ENCODE measurements around the gene IFT122.
A peak's percentile ranks its signal among the peaks of the same experiment; 100 is the strongest.
"Not testable (repeated sequence)": the region's sequence is repeated elsewhere in the genome, so short reads cannot be mapped to it uniquely, and the experiment has no call there.

Gene IFT122, protein sequence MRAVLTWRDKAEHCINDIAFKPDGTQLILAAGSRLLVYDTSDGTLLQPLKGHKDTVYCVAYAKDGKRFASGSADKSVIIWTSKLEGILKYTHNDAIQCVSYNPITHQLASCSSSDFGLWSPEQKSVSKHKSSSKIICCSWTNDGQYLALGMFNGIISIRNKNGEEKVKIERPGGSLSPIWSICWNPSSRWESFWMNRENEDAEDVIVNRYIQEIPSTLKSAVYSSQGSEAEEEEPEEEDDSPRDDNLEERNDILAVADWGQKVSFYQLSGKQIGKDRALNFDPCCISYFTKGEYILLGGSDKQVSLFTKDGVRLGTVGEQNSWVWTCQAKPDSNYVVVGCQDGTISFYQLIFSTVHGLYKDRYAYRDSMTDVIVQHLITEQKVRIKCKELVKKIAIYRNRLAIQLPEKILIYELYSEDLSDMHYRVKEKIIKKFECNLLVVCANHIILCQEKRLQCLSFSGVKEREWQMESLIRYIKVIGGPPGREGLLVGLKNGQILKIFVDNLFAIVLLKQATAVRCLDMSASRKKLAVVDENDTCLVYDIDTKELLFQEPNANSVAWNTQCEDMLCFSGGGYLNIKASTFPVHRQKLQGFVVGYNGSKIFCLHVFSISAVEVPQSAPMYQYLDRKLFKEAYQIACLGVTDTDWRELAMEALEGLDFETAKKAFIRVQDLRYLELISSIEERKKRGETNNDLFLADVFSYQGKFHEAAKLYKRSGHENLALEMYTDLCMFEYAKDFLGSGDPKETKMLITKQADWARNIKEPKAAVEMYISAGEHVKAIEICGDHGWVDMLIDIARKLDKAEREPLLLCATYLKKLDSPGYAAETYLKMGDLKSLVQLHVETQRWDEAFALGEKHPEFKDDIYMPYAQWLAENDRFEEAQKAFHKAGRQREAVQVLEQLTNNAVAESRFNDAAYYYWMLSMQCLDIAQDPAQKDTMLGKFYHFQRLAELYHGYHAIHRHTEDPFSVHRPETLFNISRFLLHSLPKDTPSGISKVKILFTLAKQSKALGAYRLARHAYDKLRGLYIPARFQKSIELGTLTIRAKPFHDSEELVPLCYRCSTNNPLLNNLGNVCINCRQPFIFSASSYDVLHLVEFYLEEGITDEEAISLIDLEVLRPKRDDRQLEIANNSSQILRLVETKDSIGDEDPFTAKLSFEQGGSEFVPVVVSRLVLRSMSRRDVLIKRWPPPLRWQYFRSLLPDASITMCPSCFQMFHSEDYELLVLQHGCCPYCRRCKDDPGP

DNA sequence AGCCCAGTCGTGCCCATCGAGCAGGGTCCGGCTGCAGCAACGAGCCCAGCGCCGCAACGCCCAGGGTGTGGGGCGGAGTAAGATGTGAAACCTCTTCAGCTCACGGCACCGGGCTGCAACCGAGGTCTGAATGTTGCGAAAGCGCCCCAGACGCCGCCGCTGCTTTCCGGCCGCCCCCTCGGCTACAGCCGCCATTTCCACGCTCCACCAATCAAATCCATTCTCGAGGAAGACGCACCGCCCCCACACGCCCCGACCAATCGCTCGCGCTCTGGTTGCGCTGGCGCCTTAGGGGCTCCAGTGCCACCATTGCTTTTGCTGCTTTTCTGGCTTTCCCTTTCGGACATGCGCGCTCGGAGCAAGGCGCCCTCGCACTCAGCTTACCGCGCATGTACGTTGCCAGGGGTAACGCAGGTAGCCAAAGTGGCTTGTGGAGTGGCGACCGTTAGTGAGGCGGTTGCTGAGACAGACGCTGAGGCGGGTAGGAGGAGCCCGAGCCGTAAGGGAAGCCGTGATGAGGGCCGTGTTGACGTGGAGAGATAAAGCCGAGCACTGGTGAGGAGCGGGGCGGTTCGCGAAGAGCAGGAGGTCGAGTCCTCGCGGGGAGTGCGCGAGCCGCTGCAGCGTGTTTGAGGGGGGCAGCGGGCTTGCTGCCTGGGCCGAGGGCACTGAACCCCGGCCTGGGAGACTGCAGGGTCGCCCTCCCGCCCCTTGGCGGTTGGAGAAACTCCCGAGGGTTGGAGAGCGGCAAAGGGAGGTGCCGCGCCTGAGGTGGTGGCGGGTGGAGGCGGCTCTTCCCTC lies at the start of gene IFT122, which contains the start of gene MBD4:
Gene IFT122, plus strand, starts transcription at position 408 of the 801 bp plus-strand sequence. Its CDS starts 107 bp downstream, at position 515.
Gene MBD4, minus strand, starts transcription at position 132 of the 801 bp plus-strand sequence. Its CDS starts 115 bp downstream, at position 17.
- H3K4me3 ChIP-seq (replicated peaks; ENCODE audit: low read depth, low read length) = peak within 1 kb of the TSS; percentile 97
- DNase-seq (ENCODE audit: low read depth) = peak; percentile 100
- TF ChIP-seq, protein P1, sequence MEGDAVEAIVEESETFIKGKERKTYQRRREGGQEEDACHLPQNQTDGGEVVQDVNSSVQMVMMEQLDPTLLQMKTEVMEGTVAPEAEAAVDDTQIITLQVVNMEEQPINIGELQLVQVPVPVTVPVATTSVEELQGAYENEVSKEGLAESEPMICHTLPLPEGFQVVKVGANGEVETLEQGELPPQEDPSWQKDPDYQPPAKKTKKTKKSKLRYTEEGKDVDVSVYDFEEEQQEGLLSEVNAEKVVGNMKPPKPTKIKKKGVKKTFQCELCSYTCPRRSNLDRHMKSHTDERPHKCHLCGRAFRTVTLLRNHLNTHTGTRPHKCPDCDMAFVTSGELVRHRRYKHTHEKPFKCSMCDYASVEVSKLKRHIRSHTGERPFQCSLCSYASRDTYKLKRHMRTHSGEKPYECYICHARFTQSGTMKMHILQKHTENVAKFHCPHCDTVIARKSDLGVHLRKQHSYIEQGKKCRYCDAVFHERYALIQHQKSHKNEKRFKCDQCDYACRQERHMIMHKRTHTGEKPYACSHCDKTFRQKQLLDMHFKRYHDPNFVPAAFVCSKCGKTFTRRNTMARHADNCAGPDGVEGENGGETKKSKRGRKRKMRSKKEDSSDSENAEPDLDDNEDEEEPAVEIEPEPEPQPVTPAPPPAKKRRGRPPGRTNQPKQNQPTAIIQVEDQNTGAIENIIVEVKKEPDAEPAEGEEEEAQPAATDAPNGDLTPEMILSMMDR (IDR thresholded peaks at IDR 0.05; ENCODE audit: low read length, missing control alignments) = no peak

DNA sequence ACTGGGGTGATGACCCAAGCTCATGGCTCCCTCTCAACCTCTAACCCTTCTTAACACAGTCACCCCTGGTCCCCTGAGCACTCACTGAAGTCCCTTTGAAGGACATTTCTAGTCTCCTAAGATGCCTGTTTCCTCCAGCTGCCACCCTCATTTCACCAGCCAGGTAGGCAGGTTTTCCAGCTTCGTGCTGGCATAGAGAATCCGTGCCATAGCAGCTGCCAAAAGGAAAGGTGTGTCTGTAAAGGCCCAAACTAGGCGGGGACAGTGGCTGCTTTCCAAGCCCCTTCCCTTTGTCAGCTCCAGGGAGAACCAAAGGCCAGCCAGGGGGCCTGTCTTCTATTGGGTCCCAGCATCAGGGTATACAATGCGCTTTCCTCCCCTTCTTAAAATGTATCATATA lies 48.4 kb upstream of the IFT122 start:
- DNase-seq (ENCODE audit: low read depth) = not testable (repeated sequence)

DNA sequence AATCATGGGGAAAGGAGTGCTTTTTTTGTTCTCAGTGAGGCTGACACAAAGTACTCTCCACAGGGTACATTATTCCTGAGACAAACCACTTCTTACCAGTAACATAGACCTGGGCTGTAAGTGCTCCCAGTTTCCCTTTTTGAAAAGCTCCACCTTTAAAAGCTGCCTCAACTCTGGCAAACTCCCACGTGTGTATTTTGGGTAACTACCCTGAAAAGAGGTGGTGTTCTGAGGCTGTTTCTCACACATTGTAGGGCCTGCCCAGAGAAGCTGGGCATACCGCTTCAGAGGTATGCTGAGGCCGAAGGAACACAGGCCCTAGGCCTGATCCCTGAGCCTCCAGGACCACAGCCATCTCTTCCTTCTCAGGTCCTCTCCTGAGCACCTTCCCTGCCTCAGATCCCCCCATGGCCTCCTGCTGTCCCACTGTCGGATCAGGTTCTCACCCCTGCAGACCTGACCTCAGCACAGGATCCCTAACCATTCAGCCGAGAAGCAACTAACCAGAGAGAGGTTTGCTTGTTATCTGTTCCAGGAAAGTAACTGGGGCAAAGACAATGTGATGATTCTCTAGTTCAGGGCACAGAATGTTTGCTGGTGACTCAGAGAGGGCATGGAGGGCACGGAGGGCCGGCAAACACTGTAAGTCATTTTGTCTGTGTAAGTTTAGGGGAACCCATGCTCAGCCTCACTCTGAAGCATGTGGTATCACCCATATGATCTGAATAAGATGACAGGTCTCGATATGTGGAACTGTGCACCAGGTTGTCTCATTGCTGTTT lies 47.7 kb upstream of the IFT122 start:
- DNase-seq (ENCODE audit: low read depth); H3K4me3 ChIP-seq (replicated peaks; ENCODE audit: low read depth, low read length): not testable (repeated sequence)

More for the DNA sequence above, 48.4 kb upstream of the IFT122 start:
- H3K4me3 ChIP-seq (replicated peaks; ENCODE audit: low read depth, low read length) = not testable (repeated sequence)

DNA sequence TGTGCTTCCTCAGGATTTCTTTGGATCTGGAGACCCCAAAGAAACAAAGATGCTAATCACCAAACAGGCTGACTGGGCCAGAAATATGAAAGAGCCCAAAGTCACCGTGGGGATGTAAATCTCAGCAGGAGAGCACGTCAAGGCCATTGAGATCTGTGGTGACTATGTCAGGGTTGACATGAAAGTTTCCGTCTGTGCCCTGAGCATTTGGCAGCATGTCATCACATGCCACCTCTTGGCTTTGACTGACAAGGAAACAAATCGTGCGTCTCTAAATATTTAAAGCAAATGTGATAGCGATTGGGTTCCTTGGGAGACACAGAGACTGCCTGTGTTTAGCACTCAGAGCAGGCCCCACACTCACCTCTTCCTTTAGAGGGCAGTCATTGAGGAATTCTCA lies 46.8 kb upstream of the IFT122 start:
- TF ChIP-seq, protein P1 (IDR thresholded peaks at IDR 0.05; ENCODE audit: low read length, missing control alignments) = no peak
- DNase-seq (ENCODE audit: low read depth) = no peak
- no peak overlapping the region for H3K4me3 ChIP-seq (replicated peaks; ENCODE audit: low read depth, low read length)

DNA sequence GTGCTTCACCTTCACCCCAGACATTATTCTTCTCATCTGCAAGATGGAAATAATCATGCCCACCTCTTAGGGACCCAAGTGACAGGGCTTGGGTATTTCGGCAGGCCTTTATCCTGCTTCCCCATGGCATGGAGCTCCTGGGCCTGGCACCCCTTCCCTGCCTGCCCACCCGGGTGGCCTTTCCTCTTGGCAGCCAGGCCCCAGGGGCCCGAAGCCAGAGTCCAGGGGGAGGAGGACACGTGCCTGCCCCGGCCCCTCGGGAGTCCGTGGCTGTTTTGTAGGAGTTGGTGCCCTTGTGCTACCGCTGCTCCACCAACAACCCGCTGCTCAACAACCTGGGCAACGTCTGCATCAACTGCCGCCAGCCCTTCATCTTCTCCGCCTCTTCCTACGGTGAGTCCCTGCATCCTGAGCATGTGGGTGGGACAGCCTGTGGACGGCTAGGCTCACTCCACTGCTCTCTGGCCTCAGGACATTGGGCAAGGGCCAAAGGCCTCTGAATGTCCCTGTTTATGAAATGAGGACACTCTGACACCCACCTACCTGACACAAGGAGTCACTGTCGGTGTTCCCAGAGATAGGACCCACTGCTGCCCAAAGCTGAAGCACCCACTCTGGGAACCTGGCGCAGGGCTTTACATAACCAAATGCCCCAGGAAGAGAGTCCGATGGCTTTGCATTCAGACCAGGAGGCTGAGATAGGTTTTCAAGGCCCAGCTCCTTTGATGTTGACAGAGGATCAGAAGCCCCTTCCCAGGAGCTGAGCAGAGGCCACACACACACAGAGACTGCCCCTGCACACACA lies 46.1 kb upstream of the IFT122 start:
- H3K4me3 ChIP-seq (replicated peaks; ENCODE audit: low read depth, low read length) = not testable (repeated sequence)

DNA sequence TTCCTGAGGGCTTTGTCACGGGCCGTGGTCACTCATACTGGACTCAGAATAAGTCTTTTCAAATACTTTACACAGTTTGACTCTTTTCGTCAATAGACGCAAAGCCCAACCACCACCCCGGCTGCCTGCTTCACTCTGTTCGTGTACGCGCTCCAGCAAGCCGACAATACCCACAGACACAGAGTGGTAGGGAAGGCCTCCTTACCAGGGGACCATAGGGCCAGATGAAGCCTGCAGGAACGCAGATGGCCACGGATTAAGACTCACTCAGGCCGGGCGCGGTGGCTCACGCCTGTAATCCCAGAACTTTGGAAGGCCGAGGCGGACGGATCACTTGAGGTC lies 41.2 kb upstream of the IFT122 start:
- peak overlapping the region; percentile 92 for H3K4me3 ChIP-seq (replicated peaks; ENCODE audit: low read depth, low read length)
- no peak for DNase-seq (ENCODE audit: low read depth)
- TF ChIP-seq, protein P1 (IDR thresholded peaks at IDR 0.05; ENCODE audit: low read length, missing control alignments) = no peak

More for the DNA sequence above, 46.1 kb upstream of the IFT122 start:
- DNase-seq (ENCODE audit: low read depth) = not testable (repeated sequence)

Measured in fibroblast of pulmonary artery (primary cell).